Liver (tissue), 9 donors: ENCODE measurements around the gene NTN5. TPM values are rescaled to one million over a fixed set of nuclear protein-coding genes. Genes with fewer than 3 reads are reported as not detected.
A peak's percentile ranks its signal among the peaks of the same experiment; 100 is the strongest.
"Not testable (repeated sequence)": the region's sequence is repeated elsewhere in the genome, so short reads cannot be mapped to it uniquely, and the experiment has no call there.

ENCODE experiments used
- DNase-seq: peaks from one replicate; pipeline ENCODE4 v3.0.0-alpha.2; 2017; ENCODE audit warnings: low spot score
- H3K27ac ChIP-seq, 2 donors: one replicate each; pipeline ENCODE4 v1.7.0; 2013; ENCODE audit warnings: inconsistent platforms in 2 of 2, low read length in 2 of 2, control low read depth in 1 of 2, low read depth in 1 of 2, mild to moderate bottlenecking in 1 of 2
- H3K27me3 ChIP-seq, 4 donors: one replicate each; pipeline versions ENCODE4 v1.6.1 to v1.7.0; 2013; ENCODE audit warnings: low read length in 3 of 4, inconsistent platforms in 1 of 4, mild to moderate bottlenecking in 1 of 4, moderate library complexity in 1 of 4; ENCODE audit not compliant: control insufficient read depth in 4 of 4, insufficient read depth in 4 of 4
- H3K36me3 ChIP-seq, 4 donors: one replicate each; pipeline versions ENCODE4 v1.6.1 to v1.7.0; 2013; ENCODE audit warnings: low read length in 3 of 4, mild to moderate bottlenecking in 3 of 4, low read depth in 1 of 4, moderate library complexity in 1 of 4; ENCODE audit not compliant: control insufficient read depth in 4 of 4, insufficient read depth in 3 of 4
- H3K4me1 ChIP-seq, 4 donors: one replicate each; pipeline versions ENCODE4 v1.6.1 to v1.7.0; 2013; ENCODE audit warnings: low read length in 3 of 4, mild to moderate bottlenecking in 3 of 4, moderate library complexity in 1 of 4; ENCODE audit not compliant: control insufficient read depth in 4 of 4, insufficient read depth in 4 of 4
- H3K4me3 ChIP-seq, 3 donors: one replicate each; pipeline versions ENCODE4 v1.6.1 to v1.7.0; 2013; ENCODE audit warnings: low read length in 3 of 3, control low read depth in 1 of 3, low read depth in 1 of 3, mild to moderate bottlenecking in 1 of 3
- H3K9ac ChIP-seq, 2 donors: one replicate each; pipeline ENCODE4 v1.7.0; 2013; ENCODE audit warnings: low read length in 2 of 2, mild to moderate bottlenecking in 2 of 2, moderate library complexity in 2 of 2, control low read depth in 1 of 2, low read depth in 1 of 2
- H3K9me3 ChIP-seq, 4 donors: one replicate each; pipeline versions ENCODE4 v1.6.1 to v1.7.0; 2013; ENCODE audit warnings: low read length in 3 of 4; ENCODE audit not compliant: control insufficient read depth in 4 of 4
- ATF3 ChIP-seq: IDR thresholded peaks from 2 replicates; pipeline ENCODE4 v1.6.1; 2016; ENCODE audit warnings: antibody characterized with exemption
- CTCF ChIP-seq: fragments of 150-350 bp; IDR thresholded peaks from 2 replicates; pipeline ENCODE4 v1.5.1; 2017; ENCODE audit warnings: improper control_type of control experiment, low read depth, low read length; ENCODE audit not compliant: missing input control
- EGR1 ChIP-seq, 2 donors: IDR thresholded peaks; 2 replicates each; pipeline ENCODE4 v1.6.1; 2016 to 2018; ENCODE audit warnings: antibody characterized with exemption in 2 of 2, low read depth in 2 of 2
- FOXA1 ChIP-seq: IDR thresholded peaks from 2 replicates; pipeline ENCODE4 v1.6.1; 2016; ENCODE audit warnings: antibody characterized with exemption
- FOXA2 ChIP-seq: IDR thresholded peaks from 2 replicates; pipeline ENCODE4 v1.6.1; 2016; ENCODE audit warnings: antibody characterized with exemption
- GABPA ChIP-seq, 2 donors: IDR thresholded peaks in 1 of 2; conservative IDR thresholded peaks in 1 of 2; 2 replicates each; pipeline ENCODE4 v1.6.1; 2016; ENCODE audit warnings: antibody characterized with exemption in 2 of 2, mild to moderate bottlenecking in 1 of 2, moderate library complexity in 1 of 2
- HNF4A ChIP-seq, 2 donors: conservative IDR thresholded peaks; 2 replicates each; pipeline ENCODE4 v1.6.1; 2016; ENCODE audit warnings: antibody characterized with exemption in 2 of 2, mild to moderate bottlenecking in 2 of 2
- HNF4G ChIP-seq: IDR thresholded peaks from 2 replicates; pipeline ENCODE4 v1.6.1; 2016; ENCODE audit warnings: antibody characterized with exemption
- JUND ChIP-seq, 2 donors: IDR thresholded peaks; 2 replicates each; pipeline ENCODE4 v1.6.1; 2016; ENCODE audit warnings: antibody characterized with exemption in 2 of 2
- NR2F2 ChIP-seq: IDR thresholded peaks from 2 replicates; pipeline ENCODE4 v1.6.1; 2016; ENCODE audit warnings: antibody characterized with exemption
- RAD21 ChIP-seq, 2 donors: IDR thresholded peaks; 2 replicates each; pipeline ENCODE4 v1.6.1; 2016; ENCODE audit warnings: antibody characterized with exemption in 2 of 2, mild to moderate bottlenecking in 2 of 2
- REST ChIP-seq: IDR thresholded peaks from 2 replicates; pipeline ENCODE4 v1.6.1; 2016; ENCODE audit warnings: antibody characterized with exemption, mild to moderate bottlenecking
- RXRA ChIP-seq, 2 donors: IDR thresholded peaks; 2 replicates each; pipeline ENCODE4 v1.6.1; 2017 to 2018; ENCODE audit warnings: antibody characterized with exemption in 2 of 2, mild to moderate bottlenecking in 1 of 2
- TAF1 ChIP-seq: conservative IDR thresholded peaks from 2 replicates; pipeline ENCODE4 v1.6.1; 2016; ENCODE audit warnings: antibody characterized with exemption, mild to moderate bottlenecking
- YY1 ChIP-seq: IDR thresholded peaks from 2 replicates; pipeline ENCODE4 v1.6.1; 2016; ENCODE audit warnings: antibody characterized with exemption, mild to moderate bottlenecking
- WGBS: extraction: QIAGEN DNeasy Blood & Tissue Kit; methylation state at CpG from one replicate; pipeline ENCODE4 v1.1.7; 2013; 5-methylcytosine and 5-hydroxymethylcytosine counted together
- polyA plus RNA-seq, 2 donors: library from polyadenylated mRNA; stranded (reverse) in 1 of 2; unstranded in 1 of 2; fragments of 200-250 nt in 1 of 2; fragments of >200 nt in 1 of 2; fragmentation: Nextera tagmentation in 1 of 2; extraction: Ambion mirVana in 1 of 2; gene quantifications; one replicate each; pipeline versions ENCODE4 v1.2.1 to v1.2.3, GENCODE V29; 2013 to 2015
- total RNA-seq, 2 donors: library from RNA; depleted of rRNA; stranded (reverse); fragments of >200 nt; gene quantifications; one replicate each; pipeline ENCODE4 v1.2.3, GENCODE V29; 2014
- donor health status: healthy.
- donor health status: healthy.
- donor health status: healthy.
- donor health status: healthy.
- donor health status: healthy.

NTN5 gene
- total and polyA plus RNA-seq, 4 donors: 0.08 to 0.09 TPM; not detected in 2

- Histone ChIP-seq H3K9ac (no peak overlapping the region), H3K9me3 (no peaks in the 10 kb centered on the region), H3K4me3 (no peak overlapping the region), H3K27me3 (no peaks in the 10 kb centered on the region), H3K27ac (no peak overlapping the region), H3K4me1 (peaks cover 0 to 6% (median 2%) of the 10 kb centered on the region in 4 donors), H3K36me3 (no peaks in the 10 kb centered on the region)
- WGBS: 69% methylated on average over 4 of the region's 4 CpGs
- TF ChIP-seq NR2F2: peak; percentile 85
- TF ChIP-seq HNF4A (conservative IDR thresholded peaks at IDR 0.05): no peak
- no peak for DNase-seq
Observed at GRCh38 chr19:48698046-48698445, 25.2 kb upstream of the NTN5 start.

GRCh38 chr19:48696353-48697010 lies 23.7 kb upstream of the NTN5 start:
- peak overlapping the region in 1 of 2 donors; percentile 27 for H3K27ac ChIP-seq
- 9% methylated on average over 34 of the region's 34 CpGs for WGBS
- no peak for DNase-seq

GRCh38 chr19:48695743-48696352 lies 23.0 kb upstream of the NTN5 start, which contains the start of gene FUT2:
Gene FUT2, plus strand, starts transcription at chr19:48695971. Its CDS starts 6,986 bp downstream, at chr19:48702957.
- no peak for DNase-seq
- H3K4me1 ChIP-seq: peaks cover 0 to 6% (median 2%) of the 10 kb centered on the region in 4 donors
- no peaks in the 10 kb centered on the region for H3K9me3 ChIP-seq
- TF ChIP-seq FOXA1 (no peak), RXRA (IDR thresholded peaks at IDR 0.05) (no peak), TAF1 (no peak), YY1 (no peak), HNF4A (conservative IDR thresholded peaks at IDR 0.05) (no peak), ATF3 (no peak), NR2F2 (no peak), CTCF (no peak), EGR1 (IDR thresholded peaks at IDR 0.05; ENCODE audit: low read depth in 2 of 2) (no peak), RAD21 (IDR thresholded peaks at IDR 0.05) (no peak)
- H3K36me3 ChIP-seq: no peaks in the 10 kb centered on the region
- WGBS: 32% methylated on average over 16 of the region's 16 CpGs
- peak within 1 kb of the TSS in 1 of 3 donors; percentile 16 for H3K4me3 ChIP-seq
- H3K27me3 ChIP-seq: no peaks in the 10 kb centered on the region
- no peak within 1 kb of the TSS for H3K9ac ChIP-seq
- peak within 1 kb of the TSS in 1 of 2 donors; percentile 27 for H3K27ac ChIP-seq

More at GRCh38 chr19:48696353-48697010, 23.7 kb upstream of the NTN5 start:
- H3K9ac ChIP-seq: no peak overlapping the region
- TF ChIP-seq JUND (IDR thresholded peaks at IDR 0.05) (no peak), FOXA1 (no peak), REST (no peak), YY1 (no peak), GABPA (IDR thresholded peaks at IDR 0.05 in 1 of 2, conservative IDR thresholded peaks at IDR 0.05 in 1 of 2) (no peak), FOXA2 (no peak), HNF4G (no peak), RAD21 (IDR thresholded peaks at IDR 0.05) (no peak), RXRA (IDR thresholded peaks at IDR 0.05) (no peak), EGR1 (IDR thresholded peaks at IDR 0.05; ENCODE audit: low read depth in 2 of 2) (no peak)
- peaks cover 0 to 6% (median 2%) of the 10 kb centered on the region in 4 donors for H3K4me1 ChIP-seq
- peak overlapping the region in 1 of 3 donors; percentile 16 for H3K4me3 ChIP-seq
- no peaks in the 10 kb centered on the region for H3K9me3 ChIP-seq
- no peaks in the 10 kb centered on the region for H3K27me3 ChIP-seq
- H3K36me3 ChIP-seq: no peaks in the 10 kb centered on the region

- H3K27ac ChIP-seq, H3K9me3 ChIP-seq, H3K9ac ChIP-seq, DNase-seq, H3K4me3 ChIP-seq, H3K4me1 ChIP-seq, H3K27me3 ChIP-seq, H3K36me3 ChIP-seq: not testable (repeated sequence)
- WGBS: 82% methylated on average over 9 of the region's 9 CpGs
Observed at GRCh38 chr19:48693629-48694028, 20.8 kb upstream of the NTN5 start.
